ENCODE data around the gene PPP4R3B.

Gene PPP4R3B

GRCh38 chr2:55511508-55512124, 105.8 kb downstream of the PPP4R3B start:
- DNase-seq (ENCODE audit: low read depth) = peak; percentile 54

- no peak for DNase-seq (ENCODE audit: low read depth)
Observed at GRCh38 chr2:55502590-55503141, 114.8 kb downstream of the PPP4R3B start.

- DNase-seq (ENCODE audit: low read depth) = peak; percentile 76
Observed at GRCh38 chr2:55500025-55500424, 117.4 kb downstream of the PPP4R3B start.

GRCh38 chr2:55498582-55498981, 118.8 kb downstream of the PPP4R3B start:
- DNase-seq (ENCODE audit: low read depth) = no peak
